Esophagus squamous epithelium (tissue), 4 donors: ENCODE measurements around the gene GNB1L.

Experiments
- CTCF ChIP-seq, 6 experiments: fragments of 450-650 bp in 4 of 6; fragments of 200-600 bp in 2 of 6; sonication (generic) in 2 of 6; IDR thresholded peaks; one replicate each; pipeline ENCODE4 v1.5.1; 2016 to 2019; ENCODE audit warnings: antibody characterized with exemption in 6 of 6, mild to moderate bottlenecking in 4 of 6, moderate library complexity in 4 of 6
- POLR2A ChIP-seq, 4 donors: fragments of 450-650 bp; IDR thresholded peaks; one replicate each; pipeline ENCODE4 v1.6.1; 2017; ENCODE audit warnings: antibody characterized with exemption in 4 of 4, mild to moderate bottlenecking in 4 of 4, moderate library complexity in 3 of 4

DNA sequence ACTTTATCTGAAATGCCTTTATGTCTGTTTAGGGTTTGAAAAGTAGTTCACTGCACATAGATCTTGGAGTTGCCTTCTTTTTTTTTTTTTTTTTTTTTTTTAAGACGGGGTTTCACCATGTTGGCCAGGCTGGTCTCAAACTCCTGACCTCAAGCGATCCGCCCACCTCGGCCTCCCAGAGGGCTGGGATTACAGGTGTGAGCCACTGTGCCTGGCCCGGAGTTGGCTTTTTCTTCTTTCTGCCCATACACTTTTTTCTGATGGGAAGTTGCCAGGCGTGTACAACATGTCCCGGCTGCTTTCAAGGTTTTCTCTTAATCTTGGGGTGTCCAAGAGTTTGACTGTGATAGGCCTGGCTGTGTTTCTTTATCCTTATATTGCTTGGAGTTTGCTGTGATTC, 12.9 kb upstream of the GNB1L start:
- no peak for TF ChIP-seq CTCF (IDR thresholded peaks at IDR 0.05)
- TF ChIP-seq POLR2A (IDR thresholded peaks at IDR 0.05) = no peak
